ENCODE measurements around the gene PRM3. TPM values are rescaled to one million over a fixed set of nuclear protein-coding genes. Genes with fewer than 3 reads are reported as not detected.

The PRM3 gene
- total and polyA plus RNA-seq, 2 donors (not counting 1 experiment from before 2014, with no cell fraction given), result not detected

DNA sequence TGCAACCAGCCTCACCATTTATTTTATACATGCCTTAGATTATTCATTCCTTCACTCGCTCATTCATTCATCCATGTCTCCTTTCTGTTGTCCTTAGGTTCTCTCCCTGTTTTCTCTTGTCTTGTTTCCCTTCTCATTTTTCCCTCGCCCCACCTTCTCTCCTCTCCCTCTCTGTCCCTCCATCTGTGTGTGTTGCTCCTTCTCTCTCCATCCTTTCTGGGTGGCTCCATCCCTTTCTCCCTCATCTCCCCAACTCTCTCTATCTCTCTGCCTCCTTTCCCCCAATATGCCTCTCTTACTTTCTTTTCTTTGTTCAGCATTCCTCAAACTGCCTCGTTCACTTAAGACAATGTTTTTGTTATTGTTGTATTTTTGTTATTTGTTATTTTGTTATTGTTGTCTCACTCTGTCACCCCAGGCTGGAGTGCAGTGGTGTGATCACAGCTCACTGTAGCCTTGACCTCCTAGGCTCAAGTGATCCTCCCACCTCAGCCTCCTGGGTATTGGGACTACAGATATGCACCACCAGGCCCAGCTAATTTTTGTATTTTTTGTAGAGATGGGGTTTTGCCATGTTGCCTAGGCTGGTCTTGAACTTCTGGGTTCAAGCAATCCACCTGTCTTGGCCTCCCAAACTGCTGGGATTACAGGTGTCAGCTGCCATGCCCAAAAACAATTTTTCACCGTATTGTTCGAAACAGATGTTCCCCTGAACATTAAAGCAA, 31.8 kb downstream of the PRM3 start:
- Histone ChIP-seq H3K4me2 (ENCODE audit: extremely low read depth, insufficient read depth, low read length) (no peak overlapping the region), H3K4me1 (ENCODE audit: control insufficient read depth, extremely low read depth, insufficient read depth, low read length) (no peaks in the 10 kb centered on the region), H3K4me3 (replicated peaks in 1 of 4; ENCODE audit: control extremely low read depth in 1 of 4, insufficient read depth in 1 of 4, low read depth in 3 of 4, low read length in 4 of 4) (no peak overlapping the region), H3K27ac (ENCODE audit: insufficient read depth, low read length) (no peak overlapping the region), H3K79me2 (ENCODE audit: control insufficient read depth, insufficient read depth, low read length) (no peaks in the 10 kb centered on the region), H3K9ac (ENCODE audit: insufficient read depth, low read length) (no peak overlapping the region), H3K9me3 (ENCODE audit: control insufficient read depth, insufficient read depth, low read depth, low read length) (no peaks in the 10 kb centered on the region), H3K27me3 (ENCODE audit: control insufficient read depth, insufficient read depth, low read length) (peaks cover 3% of the 10 kb centered on the region), H2AFZ (ENCODE audit: low read length) (no peak overlapping the region), H3K36me3 (ENCODE audit: control insufficient read depth, insufficient read depth, low read length) (no peaks in the 10 kb centered on the region), H4K20me1 (ENCODE audit: control insufficient read depth, extremely low read depth, insufficient read depth, low read length) (no peaks in the 10 kb centered on the region)
- TF ChIP-seq CTCF (conservative IDR thresholded peaks at IDR 0.05 in 1 of 2, IDR thresholded peaks at IDR 0.05 in 1 of 2; ENCODE audit: low read depth in 1 of 2, low read length in 2 of 2), result no peak
- TF ChIP-seq EZH2 (IDR thresholded peaks at IDR 0.05; ENCODE audit: low read length, missing control alignments), result no peak
- DNase-seq (ENCODE audit: low read depth in 2 of 2), result no peak

- Histone ChIP-seq H2AFZ (ENCODE audit: low read length) (no peak overlapping the region), H3K9me3 (ENCODE audit: control insufficient read depth, insufficient read depth, low read depth, low read length) (no peaks in the 10 kb centered on the region), H3K27me3 (ENCODE audit: control insufficient read depth, insufficient read depth, low read length) (peaks cover 3% of the 10 kb centered on the region), H3K4me2 (ENCODE audit: extremely low read depth, insufficient read depth, low read length) (no peak overlapping the region), H3K4me1 (ENCODE audit: control insufficient read depth, extremely low read depth, insufficient read depth, low read length) (no peaks in the 10 kb centered on the region), H3K4me3 (replicated peaks in 1 of 4; ENCODE audit: control extremely low read depth in 1 of 4, insufficient read depth in 1 of 4, low read depth in 3 of 4, low read length in 4 of 4) (no peak overlapping the region), H3K27ac (ENCODE audit: insufficient read depth, low read length) (no peak overlapping the region), H4K20me1 (ENCODE audit: control insufficient read depth, extremely low read depth, insufficient read depth, low read length) (no peaks in the 10 kb centered on the region), H3K9ac (ENCODE audit: insufficient read depth, low read length) (no peak overlapping the region), H3K36me3 (ENCODE audit: control insufficient read depth, insufficient read depth, low read length) (no peaks in the 10 kb centered on the region), H3K79me2 (ENCODE audit: control insufficient read depth, insufficient read depth, low read length) (no peaks in the 10 kb centered on the region)
- TF ChIP-seq EZH2 (IDR thresholded peaks at IDR 0.05; ENCODE audit: low read length, missing control alignments) (no peak), CTCF (conservative IDR thresholded peaks at IDR 0.05 in 1 of 2, IDR thresholded peaks at IDR 0.05 in 1 of 2; ENCODE audit: low read depth in 1 of 2, low read length in 2 of 2) (no peak)
- DNase-seq (ENCODE audit: low read depth in 2 of 2), result no peak
These were observed 32.6 kb downstream of the PRM3 start for GRCh38 chr16:11240636-11241473.
